ENCODE data around the gene CCDC148.

GRCh38 chr2:158321264-158321663 is 135.3 kb downstream of the CCDC148 start:
- TF ChIP-seq CTCF (IDR thresholded peaks at IDR 0.05 in 4 of 5, conservative IDR thresholded peaks at IDR 0.05 in 1 of 5): no peak
- no peak for TF ChIP-seq POLR2A (IDR thresholded peaks at IDR 0.05)
